Measurements from ENCODE around the gene ROBO1.

ROBO1 gene

DNA sequence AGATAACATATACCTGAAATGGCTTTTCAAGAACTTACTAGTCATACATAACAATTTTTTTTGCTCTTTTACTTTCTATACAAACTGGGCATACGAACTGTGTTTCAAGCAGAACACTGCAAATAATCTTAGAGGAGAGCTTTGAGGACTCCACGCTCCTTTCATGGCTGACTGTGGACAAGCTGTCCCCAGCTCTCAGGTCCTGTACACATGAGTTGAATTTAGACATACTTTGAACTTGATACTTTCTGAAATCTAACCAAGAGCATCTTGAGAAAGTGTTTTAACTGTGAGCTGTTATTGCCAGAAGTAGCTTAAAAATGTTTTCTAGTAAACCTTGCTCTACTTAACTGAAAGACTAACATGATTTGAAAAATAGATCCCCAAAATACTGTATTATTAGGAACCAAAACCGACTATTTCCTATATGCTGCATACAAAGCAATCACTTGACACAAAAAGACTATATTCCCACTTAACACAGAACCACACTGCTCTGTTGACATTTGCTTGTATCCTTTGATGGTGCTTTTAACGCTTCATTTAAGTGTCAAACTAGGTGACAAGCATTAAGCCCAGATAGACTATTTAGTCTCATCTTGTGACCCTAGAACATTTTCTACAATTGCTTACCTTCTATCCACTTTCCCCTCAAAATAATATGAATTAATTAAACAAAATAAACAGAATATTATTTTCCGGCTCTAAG, 755.8 kb downstream of the ROBO1 start:
- DNase-seq (ENCODE audit: low spot score): no peak

- no peak for DNase-seq (ENCODE audit: low spot score)
Observed at GRCh38 chr3:79009861-79010260, 757.9 kb downstream of the ROBO1 start.

- no peak for DNase-seq (ENCODE audit: low spot score)
Observed at GRCh38 chr3:79006077-79006476, 761.7 kb downstream of the ROBO1 start.

DNA sequence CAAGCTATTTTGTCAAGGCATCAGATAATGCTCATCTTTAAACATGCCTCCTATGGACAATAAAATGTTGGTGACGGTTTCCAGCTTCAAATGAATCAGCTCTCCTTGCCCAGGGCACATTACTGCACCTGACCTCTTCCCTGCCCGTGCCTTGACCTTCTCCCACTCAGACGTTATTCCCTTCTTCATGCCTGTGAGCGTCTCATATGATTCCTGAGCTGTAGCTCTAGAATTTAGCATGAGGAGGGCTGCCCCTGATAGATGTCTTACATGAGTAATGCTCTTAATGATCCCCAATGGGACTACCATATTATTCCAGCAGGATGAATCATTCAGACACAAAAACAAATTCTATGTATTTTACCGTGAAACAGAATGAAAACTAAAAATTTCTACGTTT, 762.7 kb downstream of the ROBO1 start:
- DNase-seq (ENCODE audit: low spot score): no peak

GRCh38 chr3:79003994-79004393, 763.8 kb downstream of the ROBO1 start:
- DNase-seq (ENCODE audit: low spot score): no peak

DNA sequence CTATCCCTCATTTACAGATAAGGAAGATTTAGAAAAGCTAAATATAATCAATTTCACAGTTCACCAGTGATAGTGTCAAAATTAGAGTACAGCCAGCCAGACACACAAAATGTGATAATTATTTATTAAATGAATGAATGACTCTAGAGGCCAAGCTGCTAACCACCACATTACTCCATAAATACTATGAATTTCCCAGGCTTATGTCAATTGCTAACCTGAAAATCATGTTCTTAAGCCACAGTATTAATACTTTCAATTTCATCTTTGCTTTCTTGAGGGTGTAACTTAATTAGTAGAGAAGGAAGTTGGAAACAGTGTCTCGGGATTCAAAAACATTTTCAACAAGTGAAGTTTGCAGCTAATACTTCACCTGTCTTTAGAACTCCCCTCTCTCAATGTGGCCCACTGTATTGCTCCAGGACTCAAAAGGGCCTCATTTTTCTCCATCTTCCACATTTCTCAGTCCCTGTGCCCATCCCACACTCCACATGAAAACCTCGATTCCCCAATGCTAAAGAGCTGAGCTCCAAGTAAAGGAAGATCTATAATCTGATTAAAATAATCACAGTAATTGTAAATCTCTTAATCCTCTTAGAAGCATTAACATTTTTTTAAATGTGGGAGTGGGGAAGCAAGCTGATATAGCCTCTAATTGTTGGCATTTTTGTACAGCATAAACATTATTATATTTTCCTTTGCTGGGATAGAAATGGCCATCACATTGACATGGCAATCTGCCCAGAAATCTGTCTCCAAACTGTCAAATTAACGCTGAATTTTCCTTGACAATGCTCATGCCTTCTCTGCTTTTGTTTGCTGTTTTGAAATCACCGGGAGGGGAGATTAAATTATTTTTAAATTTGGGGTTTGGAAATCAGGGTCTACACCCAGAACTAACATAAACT, 765.1 kb downstream of the ROBO1 start:
- DNase-seq (ENCODE audit: low spot score): no peak

DNA sequence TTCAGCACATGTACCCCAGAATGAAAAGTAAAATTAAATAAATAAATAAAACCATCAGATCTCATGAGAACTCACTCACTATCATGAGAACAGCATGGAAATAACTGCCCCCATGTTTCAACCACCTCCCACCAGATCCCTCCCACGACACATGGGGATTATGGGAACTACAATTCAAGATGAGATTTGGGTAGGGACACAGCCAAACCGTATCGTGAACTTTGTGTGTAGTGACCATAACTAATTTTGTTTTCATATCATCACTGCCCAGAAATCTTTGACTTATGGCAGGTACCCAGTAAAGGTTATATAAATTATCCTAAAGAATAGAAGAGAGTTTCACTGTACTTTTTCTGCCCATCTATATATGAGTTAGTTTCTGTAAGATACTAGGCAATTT, 766.5 kb downstream of the ROBO1 start:
- DNase-seq (ENCODE audit: low spot score): no peak

- no peak for DNase-seq (ENCODE audit: low spot score)
Observed at GRCh38 chr3:78999139-78999538, 768.7 kb downstream of the ROBO1 start.

DNA sequence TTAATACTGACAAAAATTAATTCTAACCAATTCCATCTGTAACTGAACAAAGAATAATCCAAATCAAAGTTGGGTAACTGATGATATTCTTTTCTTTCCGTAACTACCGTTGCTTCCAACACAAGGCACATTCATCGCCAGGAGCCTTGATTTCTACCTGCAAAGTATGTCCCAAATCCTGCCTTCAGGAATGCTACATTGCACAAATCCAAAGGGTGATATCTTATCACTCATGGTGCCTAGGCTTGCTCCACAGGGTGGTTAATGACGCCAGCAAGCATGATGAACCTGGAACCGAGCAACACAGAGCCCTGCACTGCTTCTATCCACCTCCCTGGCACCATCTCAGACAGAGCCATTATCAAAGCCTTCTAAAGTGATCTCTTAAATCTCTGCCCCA, 772.7 kb downstream of the ROBO1 start:
- DNase-seq (ENCODE audit: low spot score): no peak

- no peak for DNase-seq (ENCODE audit: low spot score)
Observed at GRCh38 chr3:78994174-78995027, 773.4 kb downstream of the ROBO1 start.

DNA sequence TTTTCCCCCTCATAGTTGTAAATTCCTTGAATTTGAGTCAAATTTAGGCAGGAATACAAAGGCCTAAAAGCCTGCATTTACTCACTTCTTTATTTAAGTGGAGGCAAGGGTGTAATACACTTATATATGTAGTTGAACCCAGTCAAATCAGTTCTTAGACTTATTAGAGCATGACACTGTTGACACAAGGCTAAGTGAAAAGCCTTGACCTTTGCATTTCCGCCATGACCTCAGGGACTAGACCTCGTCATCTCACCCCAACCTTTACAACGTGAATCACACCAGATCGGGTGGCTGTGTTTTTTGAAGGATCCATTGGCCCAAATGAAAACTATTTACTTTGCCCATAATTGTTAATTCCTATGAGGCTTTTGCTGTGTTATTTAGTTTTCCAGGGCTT, 774.4 kb downstream of the ROBO1 start:
- DNase-seq (ENCODE audit: low spot score): no peak

- no peak for DNase-seq (ENCODE audit: low spot score)
Observed at GRCh38 chr3:78992830-78993229, 775.0 kb downstream of the ROBO1 start.

DNA sequence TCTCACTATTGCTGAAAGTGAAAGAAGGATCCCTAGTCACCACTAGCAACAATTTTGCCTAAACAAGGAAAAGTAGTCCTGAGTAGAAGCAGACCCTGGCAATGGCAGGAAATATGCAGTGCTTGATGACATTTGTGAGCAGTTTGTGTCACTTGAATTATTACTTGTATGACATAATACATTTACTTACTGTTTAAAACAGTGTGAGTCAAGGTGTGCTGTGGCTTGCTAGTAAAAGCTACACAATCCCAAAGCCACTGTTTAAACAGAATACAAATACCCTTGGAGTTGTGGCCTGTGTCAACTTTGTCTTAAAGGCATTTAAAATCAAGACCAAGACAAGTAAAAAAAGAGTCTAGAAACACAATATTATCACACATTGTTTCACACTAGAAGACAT, 775.4 kb downstream of the ROBO1 start:
- no peak for DNase-seq (ENCODE audit: low spot score)

- no peak for DNase-seq (ENCODE audit: low spot score)
Observed at GRCh38 chr3:78991656-78992055, 776.1 kb downstream of the ROBO1 start.

GRCh38 chr3:78990156-78990555, 777.6 kb downstream of the ROBO1 start:
- no peak for DNase-seq (ENCODE audit: low spot score)

- DNase-seq (ENCODE audit: low spot score): peak; percentile 5
Observed at GRCh38 chr3:78988324-78988723, 779.5 kb downstream of the ROBO1 start.

DNA sequence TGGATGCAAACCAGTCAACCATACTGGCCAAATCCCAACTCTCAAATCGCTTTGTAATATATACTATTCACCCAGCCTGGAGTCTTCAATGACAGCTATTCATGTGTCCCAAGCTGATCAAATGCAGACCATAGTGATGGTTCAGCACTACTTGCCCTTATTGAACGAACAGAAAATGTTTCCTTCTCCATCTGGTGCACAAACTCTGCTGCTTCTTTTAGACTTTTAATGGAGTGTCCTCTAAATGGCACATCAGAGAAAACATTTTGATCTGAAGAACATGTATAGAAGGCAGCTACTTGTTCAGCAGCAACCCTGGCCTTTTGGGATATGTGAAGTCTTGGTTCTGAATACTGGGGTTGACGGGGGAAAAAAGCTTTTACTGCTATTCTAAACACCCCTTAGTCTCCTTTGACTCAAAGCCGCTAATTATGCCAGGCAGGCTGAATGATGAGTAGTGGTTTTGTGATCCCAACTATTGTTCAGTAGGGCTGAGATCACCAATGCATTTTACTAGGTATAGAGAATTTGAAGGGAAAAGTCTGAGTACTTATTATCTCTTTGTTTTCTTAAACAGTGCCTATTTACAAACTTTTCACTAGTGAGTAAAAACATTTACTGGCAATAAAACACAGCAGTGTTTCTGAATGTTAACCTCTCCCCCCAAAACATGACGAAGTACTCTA, 781.2 kb downstream of the ROBO1 start:
- DNase-seq (ENCODE audit: low spot score): no peak

DNA sequence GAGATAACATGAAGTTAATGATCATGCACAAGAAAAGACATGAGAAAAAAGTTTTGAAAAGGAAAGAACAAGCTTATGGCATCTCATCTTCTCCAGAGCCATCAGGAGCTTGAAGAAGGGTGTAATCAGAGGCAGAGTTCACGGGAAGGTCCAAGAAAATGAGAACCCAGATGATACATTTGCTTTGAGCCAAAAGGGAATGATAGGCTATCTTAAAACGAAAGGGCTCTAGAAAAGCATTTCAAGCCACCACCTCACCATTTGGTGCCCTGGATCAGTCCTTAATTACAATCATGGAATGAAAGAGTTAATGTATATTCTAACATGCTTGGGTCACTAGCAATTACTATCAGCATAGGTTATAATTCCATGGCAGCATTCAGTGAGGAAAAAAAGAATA, 781.8 kb downstream of the ROBO1 start:
- DNase-seq (ENCODE audit: low spot score): no peak

DNA sequence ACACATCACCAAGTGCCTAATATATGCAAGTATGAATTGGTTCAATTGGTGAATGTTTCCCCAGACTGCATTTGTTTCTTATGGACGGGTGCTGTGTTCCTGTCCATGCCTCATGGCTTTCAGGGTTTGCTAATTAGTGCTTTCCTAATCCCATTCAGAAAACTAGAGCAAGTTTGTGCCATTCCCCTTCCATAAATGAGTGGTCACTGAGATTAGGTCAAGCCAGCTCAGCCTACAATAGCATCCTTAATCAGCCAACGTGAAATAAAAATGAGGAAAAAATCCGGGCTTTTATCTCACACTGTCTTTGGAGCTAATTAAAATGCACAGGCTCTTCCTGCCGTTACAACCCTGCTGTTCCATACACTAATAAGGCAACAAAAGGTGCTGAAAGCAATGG, 788.8 kb downstream of the ROBO1 start:
- DNase-seq (ENCODE audit: low spot score): no peak

GRCh38 chr3:78978037-78978436, 789.8 kb downstream of the ROBO1 start:
- DNase-seq (ENCODE audit: low spot score): peak; percentile 2

DNA sequence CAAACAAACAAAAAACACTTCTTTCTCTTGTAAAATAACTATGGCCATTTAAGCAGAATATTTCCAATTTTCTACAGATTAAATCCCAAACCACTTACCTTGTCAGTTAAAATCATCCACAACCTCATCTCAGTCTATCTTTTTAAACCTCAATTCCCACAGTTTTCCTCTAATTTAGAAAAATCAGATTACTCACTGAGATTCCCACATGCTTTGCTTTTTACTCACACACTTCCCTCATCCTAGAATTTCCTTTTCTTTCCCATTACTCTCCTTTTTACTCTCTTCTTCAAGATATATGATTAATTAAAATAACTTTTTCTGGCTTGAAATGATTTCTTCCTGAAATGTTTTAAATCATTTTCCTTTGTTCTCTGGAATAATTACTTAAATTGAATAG, 790.7 kb downstream of the ROBO1 start:
- no peak for DNase-seq (ENCODE audit: low spot score)

GRCh38 chr3:78976200-78976599, 791.6 kb downstream of the ROBO1 start:
- DNase-seq (ENCODE audit: low spot score): no peak

Measured in NAMALWA (cell line).